Keratinocyte (primary cell): ENCODE measurements around the gene LYZL1. TPM values are rescaled to one million over a fixed set of nuclear protein-coding genes. Genes with fewer than 3 reads are reported as not detected.

Source experiments
- DNase-seq: peaks from one replicate; pipeline ENCODE4 v3.0.0-alpha.2; 2011; ENCODE audit warnings: low read depth, missing footprints, low spot score
- FAIRE-seq: peaks from 2 replicates; lab custom pipeline; 2011; peaks lifted over from hg19 to GRCh38; lab: Jason Lieb, UNC
- H2AFZ ChIP-seq: 2 replicates; pipeline ENCODE4 v1.6.0; 2012; ENCODE audit warnings: low read length, control low read depth, inconsistent platforms; ENCODE audit not compliant: control insufficient read depth
- H3K27ac ChIP-seq: 2 replicates; pipeline ENCODE4 v1.5.1; 2011; ENCODE audit warnings: low read length; ENCODE audit not compliant: control insufficient read depth, insufficient read depth
- H3K27me3 ChIP-seq: 3 replicates; pipeline ENCODE4 v1.6.0; 2011; ENCODE audit warnings: low read length; ENCODE audit not compliant: control insufficient read depth, insufficient read depth; ENCODE audit errors: extremely low read depth
- H3K36me3 ChIP-seq, 2 experiments: 2 replicates in 1 of 2; 3 replicates in 1 of 2; pipeline ENCODE4 v1.5.1; 2011; ENCODE audit warnings: low read length in 2 of 2, mild to moderate bottlenecking in 1 of 2; ENCODE audit not compliant: control insufficient read depth in 2 of 2, insufficient read depth in 2 of 2; ENCODE audit errors: extremely low read depth in 1 of 2
- H3K4me1 ChIP-seq: 3 replicates; pipeline ENCODE4 v1.5.1; 2011; ENCODE audit warnings: low read length; ENCODE audit not compliant: control insufficient read depth, insufficient read depth; ENCODE audit errors: extremely low read depth
- H3K4me2 ChIP-seq: 3 replicates; pipeline ENCODE4 v1.6.0; 2011; ENCODE audit warnings: low read depth, low read length; ENCODE audit not compliant: control insufficient read depth, insufficient read depth; ENCODE audit errors: extremely low read depth
- H3K4me3 ChIP-seq, 3 experiments: fragments of 200-600 bp in 1 of 3; sonication (generic) in 1 of 3; 2 replicates in 2 of 3; 3 replicates in 1 of 3; pipeline ENCODE4 v1.5.1; 2011 to 2016; ENCODE audit warnings: low read length in 3 of 3, mild to moderate bottlenecking in 3 of 3, control low read depth in 2 of 3, inconsistent platforms in 1 of 3, low read depth in 1 of 3, mixed read lengths in 1 of 3, mixed run types in 1 of 3, moderate library complexity in 1 of 3; ENCODE audit not compliant: control insufficient read depth in 2 of 3, insufficient read depth in 2 of 3; ENCODE audit errors: extremely low read depth in 1 of 3
- H3K79me2 ChIP-seq: 2 replicates; pipeline ENCODE4 v1.6.0; 2012; ENCODE audit warnings: low read length; ENCODE audit not compliant: control insufficient read depth, insufficient read depth
- H3K9ac ChIP-seq: 3 replicates; pipeline ENCODE4 v1.6.0; 2011; ENCODE audit warnings: low read length; ENCODE audit not compliant: control insufficient read depth, insufficient read depth; ENCODE audit errors: extremely low read depth
- H3K9me1 ChIP-seq: 3 replicates; pipeline ENCODE4 v1.6.0; 2011; ENCODE audit warnings: low read length; ENCODE audit not compliant: control insufficient read depth, insufficient read depth; ENCODE audit errors: extremely low read depth
- H3K9me3 ChIP-seq: 2 replicates; pipeline ENCODE4 v1.5.1; 2012; ENCODE audit warnings: low read depth, low read length; ENCODE audit not compliant: control insufficient read depth
- H4K20me1 ChIP-seq: 3 replicates; pipeline ENCODE4 v1.6.0; 2011; ENCODE audit warnings: low read length; ENCODE audit not compliant: control insufficient read depth, insufficient read depth; ENCODE audit errors: extremely low read depth
- CTCF ChIP-seq, 3 experiments: IDR thresholded peaks in 1 of 3; conservative IDR thresholded peaks in 1 of 3; optimal IDR thresholded peaks in 1 of 3; 2 replicates in 2 of 3; 3 replicates in 1 of 3; pipeline versions ENCODE3 to v1.5.1; 2011; ENCODE audit warnings: low read length in 3 of 3, mild to moderate bottlenecking in 3 of 3, moderate library complexity in 2 of 3, control low read depth in 1 of 3, inconsistent platforms in 1 of 3; ENCODE audit not compliant: insufficient read depth in 2 of 3; ENCODE audit errors: extremely low read depth in 1 of 3
- EZH2 ChIP-seq: IDR thresholded peaks from one replicate; pipeline ENCODE4 v1.6.1; 2012; ENCODE audit warnings: inconsistent platforms, mild to moderate bottlenecking, low read length, moderate library complexity
- dilution Hi-C: fragments of 300-500 bp; cut with MboI; formaldehyde crosslinking; loops from one replicate; pipeline ENCODE4 v1.7.0; 2020; ENCODE audit warnings: low sequenced_read_pairs; ENCODE audit not compliant: extremely low pct_ligation_motif_present
- polyA plus RNA-seq, 5 experiments: library from polyadenylated mRNA; depleted of rRNA in 3 of 5; stranded (reverse) in 3 of 5; stranded (forward) in 1 of 5; unstranded in 1 of 5; fragments of >200 nt; gene quantifications; 1 replicate in 1 of 5; 2 replicates in 3 of 5; 3 replicates in 1 of 5; pipeline versions ENCODE4 v1.2.1 to v1.2.3, GENCODE V29; 2011 to 2012; ENCODE audit warnings: missing spikeins in 2 of 5, low read depth in 1 of 5, low replicate concordance in 1 of 5

The LYZL1 gene
- polyA plus RNA-seq, 1 donor (not counting 4 experiments of a cell fraction or from before 2014, with no cell fraction given), result not detected

- no peak overlapping the region for H3K27ac ChIP-seq
- DNase-seq (no peak), FAIRE-seq (no peak)
- no peaks in the 10 kb centered on the region for H4K20me1 ChIP-seq
- no peaks in the 10 kb centered on the region for H3K36me3 ChIP-seq
- no peak overlapping the region for H3K4me2 ChIP-seq
- dilution Hi-C loops, result no loop called here
- no peak overlapping the region for H3K4me3 ChIP-seq
- H2AFZ ChIP-seq, result no peak overlapping the region
- H3K27me3 ChIP-seq, result peaks cover 7% of the 10 kb centered on the region
- no peaks in the 10 kb centered on the region for H3K4me1 ChIP-seq
- H3K9ac ChIP-seq, result no peak overlapping the region
- TF ChIP-seq EZH2 (no peak), CTCF (optimal IDR thresholded peaks at IDR 0.05 in 1 of 3, IDR thresholded peaks at IDR 0.05 in 1 of 3, conservative IDR thresholded peaks at IDR 0.05 in 1 of 3; ENCODE audit: extremely low read depth in 1 of 3, insufficient read depth in 2 of 3, low read length in 3 of 3) (no peak)
- H3K9me3 ChIP-seq, result no peaks in the 10 kb centered on the region
- no peaks in the 10 kb centered on the region for H3K9me1 ChIP-seq
- no peaks in the 10 kb centered on the region for H3K79me2 ChIP-seq
These were observed 40.1 kb downstream of the LYZL1 start for GRCh38 chr10:29328983-29329382.

GRCh38 chr10:29329420-29329819, 40.5 kb downstream of the LYZL1 start:
- Histone ChIP-seq H3K9me3 (no peaks in the 10 kb centered on the region), H3K27me3 (peaks cover 7% of the 10 kb centered on the region), H3K9me1 (no peaks in the 10 kb centered on the region), H3K36me3 (no peaks in the 10 kb centered on the region), H3K4me2 (no peak overlapping the region), H4K20me1 (no peaks in the 10 kb centered on the region), H3K79me2 (no peaks in the 10 kb centered on the region), H3K4me3 (no peak overlapping the region), H3K9ac (no peak overlapping the region), H2AFZ (no peak overlapping the region), H3K4me1 (no peaks in the 10 kb centered on the region), H3K27ac (no peak overlapping the region)
- TF ChIP-seq CTCF (optimal IDR thresholded peaks at IDR 0.05 in 1 of 3, IDR thresholded peaks at IDR 0.05 in 1 of 3, conservative IDR thresholded peaks at IDR 0.05 in 1 of 3; ENCODE audit: extremely low read depth in 1 of 3, insufficient read depth in 2 of 3, low read length in 3 of 3), result no peak
- TF ChIP-seq EZH2, result no peak
- FAIRE-seq (no peak), DNase-seq (no peak)
- dilution Hi-C loops, result no loop called here
